Endothelial cell of umbilical vein (primary cell): ENCODE results near the gene NFE2L1. TPM values are rescaled to one million over a fixed set of nuclear protein-coding genes. Genes with fewer than 3 reads are reported as not detected.

Experiments
- BruUV-seq: library from RNA; stranded (reverse); fragments of 400-500 nt; replicated peaks from 2 replicates; lab custom pipeline; 2021; lab: Mats Ljungman, UMichigan
- CTCF ChIA-PET: fragments of 300-600, 350-600 bp; sonication (Branson Sonifier 250); formaldehyde crosslinking; loops from one replicate; lab custom pipeline; 2021; ENCODE audit warnings: antibody characterized with exemption, inconsistent platforms; lab: Charles Lee
- POLR2A ChIA-PET: fragments of 300-600, 350-600 bp; sonication (Branson Sonifier 250); formaldehyde crosslinking; loops from one replicate; lab custom pipeline; 2021; ENCODE audit warnings: antibody characterized with exemption, inconsistent platforms; lab: Charles Lee
- DNase-seq: peaks from one replicate; pipeline ENCODE4 v3.0.0-alpha.2; 2011; ENCODE audit warnings: low read depth, low spot score
- FAIRE-seq: peaks from 2 replicates; lab custom pipeline; 2011; peaks lifted over from hg19 to GRCh38; lab: Jason Lieb, UNC
- H2AFZ ChIP-seq: 2 replicates; pipeline ENCODE4 v1.6.0; 2012; ENCODE audit warnings: low read depth, low read length, control low read depth, inconsistent platforms
- H3K27ac ChIP-seq: 2 replicates; pipeline ENCODE4 v1.5.1; 2011; ENCODE audit warnings: low read depth, mild to moderate bottlenecking, control low read depth, low read length, moderate library complexity; ENCODE audit not compliant: insufficient read depth
- H3K27me3 ChIP-seq, 2 experiments: 2 replicates each; pipeline versions ENCODE4 v1.6.0 to v1.6.1; 2011; ENCODE audit warnings: low read length in 2 of 2, mixed read lengths in 1 of 2; ENCODE audit not compliant: control insufficient read depth in 2 of 2, insufficient read depth in 2 of 2
- H3K36me3 ChIP-seq, 2 experiments: 2 replicates in 1 of 2; 3 replicates in 1 of 2; pipeline ENCODE4 v1.5.1; 2011; ENCODE audit warnings: low read length in 2 of 2, mild to moderate bottlenecking in 1 of 2, moderate library complexity in 1 of 2; ENCODE audit not compliant: control insufficient read depth in 2 of 2, insufficient read depth in 2 of 2; ENCODE audit errors: extremely low read depth in 1 of 2
- H3K4me1 ChIP-seq: 3 replicates; pipeline ENCODE4 v1.5.1; 2011; ENCODE audit warnings: mild to moderate bottlenecking, low read length; ENCODE audit not compliant: control insufficient read depth, insufficient read depth; ENCODE audit errors: extremely low read depth
- H3K4me2 ChIP-seq: 2 replicates; pipeline ENCODE4 v1.6.1; 2011; ENCODE audit warnings: low read length, control low read depth, mixed read lengths; ENCODE audit not compliant: insufficient read depth
- H3K4me3 ChIP-seq, 3 experiments: fragments of 200-600 bp in 1 of 3; sonication (generic), shearing (Covaris generic) in 1 of 3; replicated peaks in 1 of 3; 2 replicates each; pipeline ENCODE4 v1.5.1; 2011 to 2016; ENCODE audit warnings: control low read depth in 3 of 3, low read length in 3 of 3, mild to moderate bottlenecking in 2 of 3, inconsistent platforms in 1 of 3, low read depth in 1 of 3, moderate library complexity in 1 of 3; ENCODE audit not compliant: insufficient read depth in 1 of 3
- H3K79me2 ChIP-seq: 2 replicates; pipeline ENCODE4 v1.6.0; 2012; ENCODE audit warnings: low read length, inconsistent platforms; ENCODE audit not compliant: control insufficient read depth, insufficient read depth
- H3K9ac ChIP-seq: replicated peaks from 2 replicates; pipeline ENCODE3; 2011; ENCODE audit warnings: low read length, control low read depth; ENCODE audit not compliant: insufficient read depth; ENCODE audit errors: extremely low read depth
- H3K9me1 ChIP-seq: replicated peaks from 3 replicates; pipeline ENCODE4 v1.6.0; 2011; ENCODE audit warnings: mild to moderate bottlenecking, low read length; ENCODE audit not compliant: control insufficient read depth, insufficient read depth; ENCODE audit errors: extremely low read depth
- H3K9me3 ChIP-seq: replicated peaks from 2 replicates; pipeline ENCODE4 v1.5.1; 2012; ENCODE audit warnings: low read length, inconsistent platforms; ENCODE audit not compliant: control insufficient read depth, insufficient read depth
- H4K20me1 ChIP-seq: replicated peaks from 2 replicates; pipeline ENCODE3; 2011; ENCODE audit warnings: mild to moderate bottlenecking, low read length; ENCODE audit not compliant: control insufficient read depth, insufficient read depth; ENCODE audit errors: extremely low read depth
- GATA2 ChIP-seq: IDR thresholded peaks from 2 replicates; pipeline ENCODE4 v1.7.0; 2011; ENCODE audit warnings: low read depth, mild to moderate bottlenecking, moderate library complexity, mixed read lengths, low read length; ENCODE audit not compliant: insufficient read length, insufficient read depth
- JUN ChIP-seq: IDR thresholded peaks from 2 replicates; pipeline ENCODE4 v1.6.1; 2011; ENCODE audit warnings: borderline replicate concordance, low read depth; ENCODE audit not compliant: insufficient read length, insufficient read depth
- MYC ChIP-seq: IDR thresholded peaks from one replicate; pipeline ENCODE4 v1.6.1; 2011; ENCODE audit warnings: mild to moderate bottlenecking, low read depth, low read length
- POLR2A ChIP-seq: IDR thresholded peaks from 2 replicates; pipeline ENCODE4 v1.6.1; 2012; ENCODE audit warnings: low read depth, mild to moderate bottlenecking, control low read depth, low read length
- POLR2AphosphoS5 ChIP-seq: IDR thresholded peaks from 2 replicates; pipeline ENCODE4 v1.6.1; 2012; ENCODE audit warnings: low read depth, mild to moderate bottlenecking, control low read depth, low read length, moderate library complexity; ENCODE audit not compliant: insufficient read depth
- dilution Hi-C: fragments of 300-500 bp; cut with MboI; formaldehyde crosslinking; loops from one replicate; pipeline ENCODE4 v1.15.0; 2019; ENCODE audit warnings: low sequenced_read_pairs; ENCODE audit not compliant: extremely low pct_ligation_motif_present
- intact Hi-C: fragments of 100-400 bp; cut with micrococcal nuclease; formaldehyde crosslinking; loops from one replicate; pipeline ENCODE4 v1.10.0; 2022
- polyA plus RNA-seq, 4 experiments: library from polyadenylated mRNA; depleted of rRNA in 3 of 4; stranded (reverse) in 3 of 4; unstranded in 1 of 4; fragments of >200 nt; gene quantifications; 2 replicates each; pipeline versions ENCODE4 v1.2.1 to v1.2.3, GENCODE V29; 2011 to 2012; ENCODE audit warnings: missing spikeins in 1 of 4
- total RNA-seq: library from RNA; stranded (reverse); gene quantifications from 2 replicates; pipeline ENCODE4 v1.2.3, GENCODE V29; 2021

NFE2L1 gene
- total and polyA plus RNA-seq, 2 donors (not counting 3 experiments of a cell fraction or from before 2014, with no cell fraction given) = 187 to 236 TPM

DNA sequence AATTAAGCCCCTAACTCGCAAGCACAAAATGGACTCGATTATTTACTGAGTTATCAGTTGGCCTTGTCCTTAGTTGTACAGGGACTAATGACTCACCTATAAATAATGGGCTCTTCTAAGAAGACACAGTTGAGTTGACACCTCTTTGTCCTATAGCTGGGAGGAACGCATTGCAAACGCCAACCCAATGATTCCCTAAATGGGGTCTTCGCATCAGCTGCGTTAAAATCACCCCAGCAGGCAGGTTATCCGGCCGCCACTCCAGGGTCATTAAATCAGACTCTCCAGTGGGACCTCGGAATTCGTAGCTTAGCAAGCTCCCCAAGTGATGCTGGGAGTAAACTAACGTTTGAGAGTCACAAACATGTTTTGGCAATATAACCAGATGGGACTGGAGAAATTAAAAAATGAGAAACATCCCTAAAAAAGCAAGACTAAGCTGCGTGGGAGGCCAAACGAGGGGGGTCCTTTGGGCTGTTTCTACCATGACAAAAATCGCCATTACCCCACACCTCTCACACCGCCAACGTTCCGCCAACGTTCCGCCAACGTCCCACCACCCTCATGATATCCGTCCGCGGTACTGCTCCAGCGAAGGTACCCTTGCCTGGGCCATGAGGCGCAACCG is 932 bp upstream of the NFE2L1 start:
- H4K20me1 ChIP-seq = no peaks in the 10 kb centered on the region
- peaks cover 28% of the 10 kb centered on the region for H3K79me2 ChIP-seq
- peak overlapping the region; percentile 51 for H2AFZ ChIP-seq
- no peaks in the 10 kb centered on the region for H3K9me1 ChIP-seq
- no peak for FAIRE-seq
- TSS peak; percentile 63 for BruUV-seq
- dilution Hi-C loops = no loop called here
- H3K36me3 ChIP-seq = peaks cover 0 to 2% of the 10 kb centered on the region in 2 experiments
- no peaks in the 10 kb centered on the region for H3K9me3 ChIP-seq
- peak; percentile 2 for TF ChIP-seq JUN
- TF ChIP-seq MYC = no peak
- TF ChIP-seq GATA2 = no peak
- no peak for TF ChIP-seq POLR2A
- no peak for TF ChIP-seq POLR2AphosphoS5
- no peak for DNase-seq
- ChIA-PET CTCF (interaction anchor here (0.9 to 6.3 kb wide), 5 partner anchors 11 to 33 kb away, joined by 3 to 64 read pairs (median 23); no protein-coding TSS in a partner anchor), POLR2A (interaction anchor here (0.6 to 2.0 kb wide), 5 partner anchors 12 to 54 kb away, joined by 4 to 9 read pairs (median 5); partner anchors contain the start of gene CBX1)
- intact Hi-C loops = loop anchor here (5.0 kb wide), 1 partner anchor 195 kb away; no protein-coding TSS in a partner anchor
- peak overlapping the region; percentile 2 to 70 (median 52) for H3K4me3 ChIP-seq
- no peaks in the 10 kb centered on the region for H3K27me3 ChIP-seq
- H3K27ac ChIP-seq = peak overlapping the region; percentile 61
- H3K9ac ChIP-seq = peak overlapping the region; percentile 59
- peak overlapping the region; percentile 72 for H3K4me2 ChIP-seq
- peaks cover 34% of the 10 kb centered on the region for H3K4me1 ChIP-seq
